Endothelial cell of umbilical vein (primary cell): Measurements from ENCODE around the gene CCDC150. TPM values are rescaled to one million over a fixed set of nuclear protein-coding genes. Genes with fewer than 3 reads are reported as not detected.
A peak's percentile ranks its signal among the peaks of the same experiment; 100 is the strongest.

Experiments
- BruUV-seq: library from RNA; stranded (reverse); fragments of 400-500 nt; replicated peaks from 2 replicates; lab custom pipeline; 2021; lab: Mats Ljungman, UMichigan
- CTCF ChIA-PET: fragments of 300-600, 350-600 bp; sonication (Branson Sonifier 250); formaldehyde crosslinking; loops from one replicate; lab custom pipeline; 2021; ENCODE audit warnings: antibody characterized with exemption, inconsistent platforms; lab: Charles Lee
- POLR2A ChIA-PET: fragments of 300-600, 350-600 bp; sonication (Branson Sonifier 250); formaldehyde crosslinking; loops from one replicate; lab custom pipeline; 2021; ENCODE audit warnings: antibody characterized with exemption, inconsistent platforms; lab: Charles Lee
- DNase-seq: peaks from one replicate; pipeline ENCODE4 v3.0.0-alpha.2; 2011; ENCODE audit warnings: low read depth, low spot score
- FAIRE-seq: peaks from 2 replicates; lab custom pipeline; 2011; peaks lifted over from hg19 to GRCh38; lab: Jason Lieb, UNC
- H2AFZ ChIP-seq: 2 replicates; pipeline ENCODE4 v1.6.0; 2012; ENCODE audit warnings: low read depth, low read length, control low read depth, inconsistent platforms
- H3K27ac ChIP-seq: 2 replicates; pipeline ENCODE4 v1.5.1; 2011; ENCODE audit warnings: low read depth, mild to moderate bottlenecking, control low read depth, low read length, moderate library complexity; ENCODE audit not compliant: insufficient read depth
- H3K27me3 ChIP-seq, 2 experiments: 2 replicates each; pipeline versions ENCODE4 v1.6.0 to v1.6.1; 2011; ENCODE audit warnings: low read length in 2 of 2, mixed read lengths in 1 of 2; ENCODE audit not compliant: control insufficient read depth in 2 of 2, insufficient read depth in 2 of 2
- H3K36me3 ChIP-seq, 2 experiments: 2 replicates in 1 of 2; 3 replicates in 1 of 2; pipeline ENCODE4 v1.5.1; 2011; ENCODE audit warnings: low read length in 2 of 2, mild to moderate bottlenecking in 1 of 2, moderate library complexity in 1 of 2; ENCODE audit not compliant: control insufficient read depth in 2 of 2, insufficient read depth in 2 of 2; ENCODE audit errors: extremely low read depth in 1 of 2
- H3K4me1 ChIP-seq: 3 replicates; pipeline ENCODE4 v1.5.1; 2011; ENCODE audit warnings: mild to moderate bottlenecking, low read length; ENCODE audit not compliant: control insufficient read depth, insufficient read depth; ENCODE audit errors: extremely low read depth
- H3K4me2 ChIP-seq: 2 replicates; pipeline ENCODE4 v1.6.1; 2011; ENCODE audit warnings: low read length, control low read depth, mixed read lengths; ENCODE audit not compliant: insufficient read depth
- H3K4me3 ChIP-seq, 3 experiments: fragments of 200-600 bp in 1 of 3; sonication (generic), shearing (Covaris generic) in 1 of 3; replicated peaks in 1 of 3; 2 replicates each; pipeline ENCODE4 v1.5.1; 2011 to 2016; ENCODE audit warnings: control low read depth in 3 of 3, low read length in 3 of 3, mild to moderate bottlenecking in 2 of 3, inconsistent platforms in 1 of 3, low read depth in 1 of 3, moderate library complexity in 1 of 3; ENCODE audit not compliant: insufficient read depth in 1 of 3
- H3K79me2 ChIP-seq: 2 replicates; pipeline ENCODE4 v1.6.0; 2012; ENCODE audit warnings: low read length, inconsistent platforms; ENCODE audit not compliant: control insufficient read depth, insufficient read depth
- H3K9ac ChIP-seq: replicated peaks from 2 replicates; pipeline ENCODE3; 2011; ENCODE audit warnings: low read length, control low read depth; ENCODE audit not compliant: insufficient read depth; ENCODE audit errors: extremely low read depth
- H3K9me1 ChIP-seq: replicated peaks from 3 replicates; pipeline ENCODE4 v1.6.0; 2011; ENCODE audit warnings: mild to moderate bottlenecking, low read length; ENCODE audit not compliant: control insufficient read depth, insufficient read depth; ENCODE audit errors: extremely low read depth
- H3K9me3 ChIP-seq: replicated peaks from 2 replicates; pipeline ENCODE4 v1.5.1; 2012; ENCODE audit warnings: low read length, inconsistent platforms; ENCODE audit not compliant: control insufficient read depth, insufficient read depth
- H4K20me1 ChIP-seq: replicated peaks from 2 replicates; pipeline ENCODE3; 2011; ENCODE audit warnings: mild to moderate bottlenecking, low read length; ENCODE audit not compliant: control insufficient read depth, insufficient read depth; ENCODE audit errors: extremely low read depth
- CTCF ChIP-seq, 2 donors: IDR thresholded peaks; 1 replicate in 1 of 2; 2 replicates in 1 of 2; pipeline ENCODE4 v1.5.1; 2011; ENCODE audit warnings: low read length in 2 of 2, mild to moderate bottlenecking in 2 of 2, moderate library complexity in 2 of 2, control low read depth in 1 of 2, inconsistent platforms in 1 of 2, low read depth in 1 of 2; ENCODE audit not compliant: insufficient read depth in 1 of 2; ENCODE audit errors: extremely low read depth in 1 of 2
- EZH2 ChIP-seq: IDR thresholded peaks from 2 replicates; pipeline ENCODE4 v1.6.1; 2012; ENCODE audit warnings: borderline replicate concordance, low read depth, mild to moderate bottlenecking, moderate library complexity, low read length, inconsistent platforms; ENCODE audit not compliant: severe bottlenecking
- FOS ChIP-seq: IDR thresholded peaks from 2 replicates; pipeline ENCODE4 v1.6.1; 2011; ENCODE audit warnings: mild to moderate bottlenecking, low read length, moderate library complexity, borderline replicate concordance; ENCODE audit not compliant: insufficient read depth
- GATA2 ChIP-seq: IDR thresholded peaks from 2 replicates; pipeline ENCODE4 v1.7.0; 2011; ENCODE audit warnings: low read depth, mild to moderate bottlenecking, moderate library complexity, mixed read lengths, low read length; ENCODE audit not compliant: insufficient read length, insufficient read depth
- POLR2A ChIP-seq: IDR thresholded peaks from 2 replicates; pipeline ENCODE4 v1.6.1; 2012; ENCODE audit warnings: low read depth, mild to moderate bottlenecking, control low read depth, low read length
- POLR2AphosphoS5 ChIP-seq: IDR thresholded peaks from 2 replicates; pipeline ENCODE4 v1.6.1; 2012; ENCODE audit warnings: low read depth, mild to moderate bottlenecking, control low read depth, low read length, moderate library complexity; ENCODE audit not compliant: insufficient read depth
- dilution Hi-C: fragments of 300-500 bp; cut with MboI; formaldehyde crosslinking; loops from one replicate; pipeline ENCODE4 v1.15.0; 2019; ENCODE audit warnings: low sequenced_read_pairs; ENCODE audit not compliant: extremely low pct_ligation_motif_present
- intact Hi-C: fragments of 100-400 bp; cut with micrococcal nuclease; formaldehyde crosslinking; loops from one replicate; pipeline ENCODE4 v1.10.0; 2022
- polyA plus RNA-seq, 4 experiments: library from polyadenylated mRNA; depleted of rRNA in 3 of 4; stranded (reverse) in 3 of 4; unstranded in 1 of 4; fragments of >200 nt; gene quantifications; 2 replicates each; pipeline versions ENCODE4 v1.2.1 to v1.2.3, GENCODE V29; 2011 to 2012; ENCODE audit warnings: missing spikeins in 1 of 4
- total RNA-seq: library from RNA; stranded (reverse); gene quantifications from 2 replicates; pipeline ENCODE4 v1.2.3, GENCODE V29; 2021

CCDC150 gene
- total and polyA plus RNA-seq, 2 donors (not counting 3 experiments of a cell fraction or from before 2014, with no cell fraction given) = 1.7 to 19.9 TPM

- peaks cover 0 to 5% of the 10 kb centered on the region in 2 experiments for H3K36me3 ChIP-seq
- no peaks in the 10 kb centered on the region for H3K27me3 ChIP-seq
- TF ChIP-seq POLR2AphosphoS5 (no peak), CTCF (IDR thresholded peaks at IDR 0.05; ENCODE audit: extremely low read depth in 1 of 2, insufficient read depth in 1 of 2, low read depth in 1 of 2, low read length in 2 of 2) (peak in 1 of 2 donors; percentile 26), FOS (no peak), POLR2A (no peak), GATA2 (no peak), EZH2 (no peak)
- dilution Hi-C loops = no loop called here
- H3K9me3 ChIP-seq = no peaks in the 10 kb centered on the region
- H3K9me1 ChIP-seq = no peaks in the 10 kb centered on the region
- H3K4me1 ChIP-seq = no peaks in the 10 kb centered on the region
- no peak overlapping the region for H3K4me2 ChIP-seq
- no peaks in the 10 kb centered on the region for H4K20me1 ChIP-seq
- intact Hi-C loops = loop anchor here (1.0 to 10.0 kb wide), 7 partner anchors 223 to 1016 kb away; no protein-coding TSS in a partner anchor
- no peak overlapping the region for H3K27ac ChIP-seq
- CTCF ChIA-PET = interaction anchor here (0.6 to 2.2 kb wide), 8 partner anchors 8 to 680 kb away, joined by 3 to 13 read pairs (median 4); no protein-coding TSS in a partner anchor
- no peak overlapping the region for H2AFZ ChIP-seq
- FAIRE-seq (no peak), DNase-seq (peak; percentile 40)
- BruUV-seq = no TSS peak
- no peaks in the 10 kb centered on the region for H3K79me2 ChIP-seq
- POLR2A ChIA-PET = no interaction called here
- H3K9ac ChIP-seq = no peak overlapping the region
- H3K4me3 ChIP-seq = no peak overlapping the region
Observed at GRCh38 chr2:196758474-196759377, 119.2 kb downstream of the CCDC150 start.
